NOMO-1 treated with DMSO at 0.1 percent for 48 hours (cell line): ENCODE results near the gene TMSB10.
"Not testable (repeated sequence)": the region's sequence is repeated elsewhere in the genome, so short reads cannot be mapped to it uniquely, and the experiment has no call there.

Experiments used
- DNase-seq: peaks from one replicate; lab custom pipeline; 2025; ENCODE audit not compliant: unreplicated experiment; lab: John Stamatoyannopoulos, UW

The TMSB10 gene

DNA sequence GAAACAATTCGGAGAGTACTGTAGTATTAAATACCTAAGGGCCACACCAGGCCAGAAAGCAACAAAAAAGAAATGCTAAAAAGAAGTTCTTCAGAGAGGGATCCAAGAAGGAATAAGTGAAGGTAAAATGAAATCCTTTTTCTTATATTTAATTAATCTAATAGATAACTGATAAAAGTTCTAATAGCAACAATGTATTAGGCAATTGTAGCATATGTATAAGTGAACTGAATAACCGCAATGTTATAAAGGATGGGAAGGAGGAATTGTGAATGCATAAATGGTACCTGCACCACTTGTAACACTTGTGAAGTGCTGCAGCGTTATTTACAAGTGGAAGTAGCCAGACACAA lies 21.8 kb downstream of the TMSB10 start:
- no peak for DNase-seq

DNA sequence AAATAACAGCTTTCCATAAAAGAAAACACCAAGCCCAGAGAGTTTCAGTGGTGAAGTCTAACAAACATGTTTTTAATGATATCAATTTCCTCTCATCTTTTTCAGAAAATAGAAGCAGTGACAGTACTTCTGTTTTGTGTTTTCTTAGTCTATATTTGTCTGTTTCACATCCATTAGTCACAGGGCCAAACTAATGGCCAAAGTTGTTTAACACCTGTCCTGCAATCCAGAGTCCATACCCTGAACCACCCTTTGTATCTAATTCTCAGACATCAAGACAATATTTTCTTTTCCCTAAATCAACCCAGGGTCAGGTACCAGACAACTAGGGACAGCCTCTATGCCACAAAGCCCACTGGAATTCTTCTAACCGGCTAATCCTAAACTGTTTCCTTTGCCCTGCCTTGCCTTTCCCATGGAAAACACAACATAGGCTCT lies 25.9 kb downstream of the TMSB10 start:
- no peak for DNase-seq

- peak; percentile 59 for DNase-seq
These were observed 32.9 kb downstream of the TMSB10 start for GRCh38 chr2:84938194-84938879.

- peak; percentile 98 for DNase-seq
These were observed 34.1 kb downstream of the TMSB10 start for GRCh38 chr2:84939426-84940087.

- DNase-seq = no peak
These were observed 34.6 kb downstream of the TMSB10 start for GRCh38 chr2:84940088-84940470.

DNA sequence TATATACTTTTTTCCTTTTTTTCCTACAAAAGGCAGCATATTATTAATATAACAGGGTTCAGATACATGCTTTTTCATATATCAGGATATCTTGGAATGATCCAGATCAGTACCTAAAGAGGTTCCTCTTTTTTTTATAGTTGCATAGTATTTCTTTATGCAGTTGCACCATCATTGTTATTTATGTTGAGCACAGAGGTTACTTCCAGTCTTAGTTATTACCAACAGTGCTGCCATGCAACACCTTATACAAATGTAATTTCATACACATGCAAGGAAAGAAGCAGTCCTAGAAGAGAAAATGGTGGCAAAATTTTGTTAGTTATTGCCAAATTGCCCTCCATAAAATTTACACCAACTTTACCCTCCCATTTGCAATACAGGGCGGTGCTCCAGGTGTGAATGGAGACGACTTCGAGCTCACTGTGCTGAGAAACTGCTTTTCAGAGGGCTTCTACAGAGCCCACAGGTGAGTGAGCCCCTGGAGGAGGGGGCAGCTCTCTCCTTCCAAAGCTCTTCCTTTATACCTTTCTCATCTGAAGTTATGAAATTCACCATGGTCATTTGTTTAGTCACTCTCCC lies 35.5 kb downstream of the TMSB10 start:
- peak; percentile 89 for DNase-seq

DNA sequence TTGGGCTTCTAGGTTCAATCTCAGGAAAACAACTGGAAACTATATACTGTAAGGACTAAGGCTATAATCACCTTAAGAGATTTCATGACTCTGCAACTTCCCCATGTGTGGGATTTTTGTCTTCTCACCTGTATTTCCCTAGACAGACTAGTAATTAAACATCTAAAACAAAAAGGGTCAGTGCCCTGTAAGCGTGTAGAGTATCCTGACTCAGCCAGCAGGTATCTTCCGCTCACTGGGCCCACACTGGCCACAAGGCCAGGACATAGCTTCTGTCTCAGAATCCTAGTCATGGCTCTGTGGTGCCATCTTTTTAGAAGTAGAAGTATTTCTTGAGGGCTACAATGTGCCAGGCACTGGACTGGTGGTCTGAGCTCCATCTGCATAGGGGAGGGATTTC lies 36.7 kb downstream of the TMSB10 start:
- DNase-seq = no peak

DNA sequence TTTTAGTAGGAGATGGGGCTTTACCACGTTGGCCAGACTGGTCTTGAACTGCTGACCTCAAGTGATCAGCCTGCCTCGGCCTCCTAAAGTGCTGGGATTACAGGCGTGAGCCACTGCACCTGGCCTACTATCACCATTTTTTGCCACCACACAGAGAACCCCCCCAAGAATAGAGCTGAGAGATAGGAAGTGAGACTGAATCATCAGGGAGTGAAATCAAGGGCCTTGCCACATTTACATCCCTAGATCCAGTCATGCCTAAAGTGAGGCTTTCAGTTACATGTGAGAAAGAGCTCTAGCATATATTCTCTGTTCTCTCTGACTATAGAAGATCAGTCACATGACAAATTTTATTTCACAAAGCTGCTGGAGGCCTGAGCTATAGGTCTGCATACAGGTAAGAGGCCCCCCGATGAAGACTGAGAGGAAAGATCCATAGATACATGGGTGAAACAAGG lies 37.5 kb downstream of the TMSB10 start:
- DNase-seq = peak; percentile 41

- no peak for DNase-seq
These were observed 38.9 kb downstream of the TMSB10 start for GRCh38 chr2:84944295-84944909.

- DNase-seq = not testable (repeated sequence)
These were observed 40.4 kb downstream of the TMSB10 start for GRCh38 chr2:84945838-84946203.

DNA sequence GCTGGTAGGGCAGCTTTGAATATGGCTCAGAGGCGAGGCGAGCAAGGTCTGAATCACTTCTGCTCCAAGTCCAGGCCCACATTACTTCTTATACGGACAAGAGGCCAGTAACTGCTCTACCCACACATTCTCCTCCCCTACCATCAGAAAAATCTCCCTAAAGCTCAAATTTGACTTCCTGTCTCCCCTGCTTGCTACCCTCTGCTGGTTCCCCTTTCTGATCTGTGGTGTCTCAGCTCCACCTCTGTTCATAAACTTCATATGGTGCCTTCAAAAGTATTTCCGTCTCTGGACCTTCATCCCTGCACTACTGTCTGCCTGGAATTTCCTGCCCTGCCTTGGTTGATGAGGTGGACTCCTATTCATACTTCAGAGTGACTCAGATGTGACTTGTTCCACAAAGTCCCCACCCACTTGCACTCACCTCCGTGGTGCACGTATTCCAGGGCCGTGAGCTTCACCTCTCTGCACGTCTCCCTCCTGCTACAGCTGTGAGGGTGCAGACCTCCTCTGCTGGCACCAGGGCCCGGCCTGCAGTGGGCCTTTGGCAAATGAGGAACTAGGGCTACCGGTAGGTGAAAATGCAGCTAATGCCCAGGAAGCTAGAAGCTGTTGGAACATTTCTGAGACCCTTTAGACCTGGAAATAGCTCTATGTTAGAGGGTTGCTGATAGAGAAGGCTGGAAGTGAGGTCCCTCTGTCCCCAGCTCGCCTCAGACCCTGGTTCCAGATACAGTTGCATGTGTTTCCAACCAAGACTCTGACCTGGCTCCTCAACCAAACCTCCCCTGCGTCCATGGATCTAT lies 41.0 kb downstream of the TMSB10 start:
- DNase-seq = peak; percentile 88

DNA sequence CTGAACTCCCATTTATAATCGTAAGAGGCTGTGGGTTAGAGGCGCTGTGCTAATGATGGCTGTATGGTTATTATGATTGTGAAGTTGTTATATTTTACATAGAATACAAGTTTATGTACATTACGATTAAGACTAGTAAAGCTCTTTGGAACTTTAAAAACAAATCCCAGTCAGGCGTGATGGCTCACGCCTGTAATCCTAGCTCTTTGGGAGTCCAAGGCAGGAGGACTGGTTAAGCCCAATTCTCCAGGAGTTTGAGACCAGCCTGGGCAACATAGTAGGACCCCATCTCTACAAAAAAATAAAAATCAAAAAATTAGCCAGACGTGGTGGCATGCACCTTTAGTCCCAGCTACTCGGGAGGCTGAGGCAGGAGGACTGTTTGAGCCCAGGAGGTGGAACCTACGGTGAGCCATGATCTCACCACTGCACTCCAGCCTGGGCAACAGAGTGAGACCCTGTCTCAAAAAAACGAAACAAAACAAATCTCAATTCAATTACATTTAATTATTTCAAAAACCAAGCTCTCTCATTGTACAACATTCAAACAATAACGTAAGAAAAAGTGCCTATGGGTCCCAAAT lies 41.6 kb downstream of the TMSB10 start:
- DNase-seq = no peak

GRCh38 chr2:84953535-84953934 lies 48.1 kb downstream of the TMSB10 start:
- DNase-seq = no peak

GRCh38 chr2:84954329-84954728 lies 48.9 kb downstream of the TMSB10 start:
- DNase-seq = no peak
